Endothelial cell of umbilical vein (primary cell): ENCODE results near the gene ZNF664. TPM values are rescaled to one million over a fixed set of nuclear protein-coding genes. Genes with fewer than 3 reads are reported as not detected.

ENCODE experiments used
- Bru-seq: library from RNA; stranded (reverse); fragments of 400-500 nt; gene quantifications from one replicate; lab custom pipeline; 2021; lab: Mats Ljungman, UMichigan
- BruChase-seq, 2 experiments: library from RNA; stranded (reverse); fragments of 400-500 nt; gene quantifications; one replicate each; lab custom pipeline; 2021; lab: Mats Ljungman, UMichigan
- BruUV-seq: library from RNA; stranded (reverse); fragments of 400-500 nt; replicated peaks from 2 replicates; lab custom pipeline; 2021; lab: Mats Ljungman, UMichigan
- CTCF ChIA-PET: fragments of 300-600, 350-600 bp; sonication (Branson Sonifier 250); formaldehyde crosslinking; loops from one replicate; lab custom pipeline; 2021; ENCODE audit warnings: antibody characterized with exemption, inconsistent platforms; lab: Charles Lee
- POLR2A ChIA-PET: fragments of 300-600, 350-600 bp; sonication (Branson Sonifier 250); formaldehyde crosslinking; loops from one replicate; lab custom pipeline; 2021; ENCODE audit warnings: antibody characterized with exemption, inconsistent platforms; lab: Charles Lee
- DNase-seq: peaks from one replicate; pipeline ENCODE4 v3.0.0-alpha.2; 2011; ENCODE audit warnings: low read depth, low spot score
- FAIRE-seq: peaks from 2 replicates; lab custom pipeline; 2011; peaks lifted over from hg19 to GRCh38; lab: Jason Lieb, UNC
- H2AFZ ChIP-seq: 2 replicates; pipeline ENCODE4 v1.6.0; 2012; ENCODE audit warnings: low read depth, low read length, control low read depth, inconsistent platforms
- H3K27ac ChIP-seq: 2 replicates; pipeline ENCODE4 v1.5.1; 2011; ENCODE audit warnings: low read depth, mild to moderate bottlenecking, control low read depth, low read length, moderate library complexity; ENCODE audit not compliant: insufficient read depth
- H3K27me3 ChIP-seq, 2 experiments: 2 replicates each; pipeline versions ENCODE4 v1.6.0 to v1.6.1; 2011; ENCODE audit warnings: low read length in 2 of 2, mixed read lengths in 1 of 2; ENCODE audit not compliant: control insufficient read depth in 2 of 2, insufficient read depth in 2 of 2
- H3K36me3 ChIP-seq, 2 experiments: 2 replicates in 1 of 2; 3 replicates in 1 of 2; pipeline ENCODE4 v1.5.1; 2011; ENCODE audit warnings: low read length in 2 of 2, mild to moderate bottlenecking in 1 of 2, moderate library complexity in 1 of 2; ENCODE audit not compliant: control insufficient read depth in 2 of 2, insufficient read depth in 2 of 2; ENCODE audit errors: extremely low read depth in 1 of 2
- H3K4me1 ChIP-seq: 3 replicates; pipeline ENCODE4 v1.5.1; 2011; ENCODE audit warnings: mild to moderate bottlenecking, low read length; ENCODE audit not compliant: control insufficient read depth, insufficient read depth; ENCODE audit errors: extremely low read depth
- H3K4me2 ChIP-seq: 2 replicates; pipeline ENCODE4 v1.6.1; 2011; ENCODE audit warnings: low read length, control low read depth, mixed read lengths; ENCODE audit not compliant: insufficient read depth
- H3K4me3 ChIP-seq, 3 experiments: fragments of 200-600 bp in 1 of 3; sonication (generic), shearing (Covaris generic) in 1 of 3; replicated peaks in 1 of 3; 2 replicates each; pipeline ENCODE4 v1.5.1; 2011 to 2016; ENCODE audit warnings: control low read depth in 3 of 3, low read length in 3 of 3, mild to moderate bottlenecking in 2 of 3, inconsistent platforms in 1 of 3, low read depth in 1 of 3, moderate library complexity in 1 of 3; ENCODE audit not compliant: insufficient read depth in 1 of 3
- H3K79me2 ChIP-seq: 2 replicates; pipeline ENCODE4 v1.6.0; 2012; ENCODE audit warnings: low read length, inconsistent platforms; ENCODE audit not compliant: control insufficient read depth, insufficient read depth
- H3K9ac ChIP-seq: replicated peaks from 2 replicates; pipeline ENCODE3; 2011; ENCODE audit warnings: low read length, control low read depth; ENCODE audit not compliant: insufficient read depth; ENCODE audit errors: extremely low read depth
- H3K9me1 ChIP-seq: replicated peaks from 3 replicates; pipeline ENCODE4 v1.6.0; 2011; ENCODE audit warnings: mild to moderate bottlenecking, low read length; ENCODE audit not compliant: control insufficient read depth, insufficient read depth; ENCODE audit errors: extremely low read depth
- H3K9me3 ChIP-seq: replicated peaks from 2 replicates; pipeline ENCODE4 v1.5.1; 2012; ENCODE audit warnings: low read length, inconsistent platforms; ENCODE audit not compliant: control insufficient read depth, insufficient read depth
- H4K20me1 ChIP-seq: replicated peaks from 2 replicates; pipeline ENCODE3; 2011; ENCODE audit warnings: mild to moderate bottlenecking, low read length; ENCODE audit not compliant: control insufficient read depth, insufficient read depth; ENCODE audit errors: extremely low read depth
- CTCF ChIP-seq, 2 donors: IDR thresholded peaks; 1 replicate in 1 of 2; 2 replicates in 1 of 2; pipeline ENCODE4 v1.5.1; 2011; ENCODE audit warnings: low read length in 2 of 2, mild to moderate bottlenecking in 2 of 2, moderate library complexity in 2 of 2, control low read depth in 1 of 2, inconsistent platforms in 1 of 2, low read depth in 1 of 2; ENCODE audit not compliant: insufficient read depth in 1 of 2; ENCODE audit errors: extremely low read depth in 1 of 2
- EZH2 ChIP-seq: IDR thresholded peaks from 2 replicates; pipeline ENCODE4 v1.6.1; 2012; ENCODE audit warnings: borderline replicate concordance, low read depth, mild to moderate bottlenecking, moderate library complexity, low read length, inconsistent platforms; ENCODE audit not compliant: severe bottlenecking
- GATA2 ChIP-seq: IDR thresholded peaks from 2 replicates; pipeline ENCODE4 v1.7.0; 2011; ENCODE audit warnings: low read depth, mild to moderate bottlenecking, moderate library complexity, mixed read lengths, low read length; ENCODE audit not compliant: insufficient read length, insufficient read depth
- POLR2A ChIP-seq: IDR thresholded peaks from 2 replicates; pipeline ENCODE4 v1.6.1; 2012; ENCODE audit warnings: low read depth, mild to moderate bottlenecking, control low read depth, low read length
- POLR2AphosphoS5 ChIP-seq: IDR thresholded peaks from 2 replicates; pipeline ENCODE4 v1.6.1; 2012; ENCODE audit warnings: low read depth, mild to moderate bottlenecking, control low read depth, low read length, moderate library complexity; ENCODE audit not compliant: insufficient read depth
- dilution Hi-C: fragments of 300-500 bp; cut with MboI; formaldehyde crosslinking; loops from one replicate; pipeline ENCODE4 v1.15.0; 2019; ENCODE audit warnings: low sequenced_read_pairs; ENCODE audit not compliant: extremely low pct_ligation_motif_present
- intact Hi-C: fragments of 100-400 bp; cut with micrococcal nuclease; formaldehyde crosslinking; loops from one replicate; pipeline ENCODE4 v1.10.0; 2022
- long read RNA-seq: library from polyadenylated mRNA; stranded (forward); transcript quantifications from one replicate; pipeline ENCODE4 v2.0.0, GENCODE V29; 2021
- polyA minus RNA-seq, 3 experiments: library from RNA; depleted of rRNA, polyadenylated mRNA; stranded (reverse); fragments of >200 nt; gene quantifications; 1 replicate in 1 of 3; 2 replicates in 2 of 3; pipeline ENCODE4 v1.2.3, GENCODE V29; 2011
- polyA plus RNA-seq, 4 experiments: library from polyadenylated mRNA; depleted of rRNA in 3 of 4; stranded (reverse) in 3 of 4; unstranded in 1 of 4; fragments of >200 nt; gene quantifications; 2 replicates each; pipeline versions ENCODE4 v1.2.1 to v1.2.3, GENCODE V29; 2011 to 2012; ENCODE audit warnings: missing spikeins in 1 of 4
- total RNA-seq: library from RNA; stranded (reverse); gene quantifications from 2 replicates; pipeline ENCODE4 v1.2.3, GENCODE V29; 2021

ZNF664 gene
- total RNA-seq (63.3 and 71.3 TPM in 2 replicates), polyA plus RNA-seq (25.5 and 29.8 TPM in 2 replicates), polyA minus RNA-seq (31.6 and 43.5 TPM in 2 replicates), Bru-seq, nascent RNA (percentile 83 among the genes with signal in this experiment), BruChase-seq, experiment 1, labeled RNA remaining after a 6-hour chase (percentile 99 among the genes with signal in this experiment), BruChase-seq, experiment 2, labeled RNA remaining after a 2-hour chase (percentile 99 among the genes with signal in this experiment)
- polyA plus RNA-seq (2011; cell fraction: cytosol; rRNA removed) = 34.1 and 37.5 TPM in 2 replicates
- polyA plus RNA-seq (2011; cell fraction: nucleus; rRNA removed) = 43.8 and 45.6 TPM in 2 replicates
- 57.6 and 65.7 TPM in 2 replicates for polyA plus RNA-seq (2012)
- polyA minus RNA-seq (2011; cell fraction: cytosol; rRNA and poly(A)+ RNA removed) = 45.9 TPM
- polyA minus RNA-seq (2011; cell fraction: nucleus; rRNA and poly(A)+ RNA removed) = 37.6 and 40.1 TPM in 2 replicates
- long read RNA-seq, transcript ZNF664-212 (2 exons, 802 nt) = major isoform, 5 of 6 reads
- long read RNA-seq, partial matches to known transcripts = 0 of 6 reads
- long read RNA-seq, other reads (novel, unspliced or antisense) = 0 of 6 reads

GRCh38 chr12:123972457-123973401 is at the start of gene ZNF664, which contains the start of gene CCDC92:
Gene ZNF664, plus strand, starts transcription at chr12:123973215. Its CDS starts 38,930 bp downstream, at chr12:124012145.
Gene CCDC92, minus strand, starts transcription at chr12:123972831. Its CDS starts 28,526 bp downstream, at chr12:123944305.
- no peaks in the 10 kb centered on the region for H3K9me1 ChIP-seq
- CTCF ChIA-PET = interaction anchor here (0.5 to 2.0 kb wide), 6 partner anchors 8 to 1126 kb away, joined by 3 to 23 read pairs (median 3); no protein-coding TSS in a partner anchor

More at GRCh38 chr12:123972457-123973401, at the start of gene ZNF664, which contains the start of gene CCDC92:
- peak; percentile 79 for FAIRE-seq
- H4K20me1 ChIP-seq = no peaks in the 10 kb centered on the region
- peak within 1 kb of the TSS; percentile 78 for H3K9ac ChIP-seq
- peak within 1 kb of the TSS; percentile 93 for H3K4me2 ChIP-seq
- POLR2A ChIA-PET = interaction anchor here (0.6 kb wide), 2 partner anchors 14 to 22 kb away, joined by 5 to 6 read pairs; no protein-coding TSS in a partner anchor
- BruUV-seq = no TSS peak
- no peaks in the 10 kb centered on the region for H3K9me3 ChIP-seq
- peak within 1 kb of the TSS; percentile 75 to 85 (median 75) for H3K4me3 ChIP-seq
- H3K4me1 ChIP-seq = peaks cover 4% of the 10 kb centered on the region
- peaks cover 5% of the 10 kb centered on the region for H3K79me2 ChIP-seq
- peak within 1 kb of the TSS; percentile 84 for H2AFZ ChIP-seq
- H3K36me3 ChIP-seq = peaks cover 0 to 3% of the 10 kb centered on the region in 2 experiments
- intact Hi-C loops = loop anchor here (1.0 to 5.0 kb wide), 3 partner anchors 20 to 340 kb away; partner anchors contain the start of genes EIF2B1 and GTF2H3
- TF ChIP-seq GATA2 (no peak), POLR2AphosphoS5 (peak; percentile 73), POLR2A (peak; percentile 62), CTCF (IDR thresholded peaks at IDR 0.05; ENCODE audit: extremely low read depth in 1 of 2, insufficient read depth in 1 of 2, low read depth in 1 of 2, low read length in 2 of 2) (peak in 1 of 2 donors; percentile 7), EZH2 (no peak)
- dilution Hi-C loops = no loop called here
- H3K27me3 ChIP-seq = no peaks in the 10 kb centered on the region
- H3K27ac ChIP-seq = peak within 1 kb of the TSS; percentile 32
- DNase-seq = peak; percentile 89
